HepG2 (cell line): ENCODE measurements around the gene RRP8. TPM values are rescaled to one million over a fixed set of nuclear protein-coding genes. Genes with fewer than 3 reads are reported as not detected.
A peak's percentile ranks its signal among the peaks of the same experiment; 100 is the strongest.

Experiments
- ATAC-seq: fragments of 200-7000 bp; cut with Tn5 transposase; 3 replicates; pipeline ENCODE4 v1.9.1; 2020; ENCODE audit warnings: mild to moderate bottlenecking, moderate library complexity
- BruUV-seq: library from RNA; stranded (reverse); fragments of 400-500 nt; replicated peaks from 2 replicates; lab custom pipeline; 2021; lab: Mats Ljungman, UMichigan
- CTCF ChIA-PET: fragments of 300-600 bp; formaldehyde crosslinking; extraction: SDS; loops from one replicate; lab custom pipeline; 2021; ENCODE audit warnings: low total read pairs, inconsistent platforms, low intra/inter-chr PET ratio; lab: Yijun Ruan, JAX
- POLR2A ChIA-PET: fragments of 350-600 bp; sonication (Branson Sonifier 250); formaldehyde crosslinking; loops from one replicate; lab custom pipeline; 2020; ENCODE audit warnings: antibody characterized with exemption, inconsistent platforms; lab: Yijun Ruan, JAX
- DNase-seq: peaks from one replicate; pipeline ENCODE4 v3.0.0-alpha.2; 2015; ENCODE audit warnings: low spot score
- FAIRE-seq: peaks from 3 replicates; lab custom pipeline; 2011; peaks lifted over from hg19 to GRCh38; lab: Jason Lieb, UNC
- H2AFZ ChIP-seq: one replicate; pipeline ENCODE4 v1.6.1; 2011; ENCODE audit warnings: low read length, inconsistent platforms
- H3K27ac ChIP-seq: fragments of 300-600 bp; 3 replicates; pipeline ENCODE4 v1.8.0; 2011; ENCODE audit warnings: mixed run types, mild to moderate bottlenecking, mixed read lengths, low read length, inconsistent platforms; ENCODE audit not compliant: insufficient read depth; ENCODE audit errors: extremely low read length
- H3K27me3 ChIP-seq, 2 experiments: fragments of 200-600 bp in 1 of 2; 2 replicates in 1 of 2; 3 replicates in 1 of 2; pipeline versions ENCODE4 v1.6.0 to v1.8.0; 2011; ENCODE audit warnings: low read length in 2 of 2, mild to moderate bottlenecking in 2 of 2, moderate library complexity in 2 of 2, inconsistent platforms in 1 of 2; ENCODE audit not compliant: insufficient read depth in 2 of 2, control insufficient read depth in 1 of 2
- H3K36me3 ChIP-seq, 2 experiments: fragments of 200-600 bp in 1 of 2; replicated peaks in 1 of 2; 2 replicates in 1 of 2; 3 replicates in 1 of 2; pipeline versions ENCODE4 v1.5.1 to v1.8.0; 2011; ENCODE audit warnings: low read length in 2 of 2, inconsistent platforms in 1 of 2; ENCODE audit not compliant: insufficient read depth in 2 of 2, control insufficient read depth in 1 of 2
- H3K4me1 ChIP-seq: 2 replicates; pipeline ENCODE4 v1.5.1; 2012; ENCODE audit warnings: low read length, inconsistent platforms; ENCODE audit not compliant: insufficient read depth
- H3K4me2 ChIP-seq: 2 replicates; pipeline ENCODE4 v1.6.0; 2011; ENCODE audit warnings: low read depth, low read length, inconsistent platforms
- H3K4me3 ChIP-seq, 3 experiments: fragments of 200-600 bp in 1 of 3; sonication (generic), shearing (Covaris generic) in 1 of 3; replicated peaks in 1 of 3; 2 replicates each; pipeline ENCODE4 v1.5.1; 2011 to 2016; ENCODE audit warnings: low read length in 3 of 3, inconsistent platforms in 2 of 3, low read depth in 2 of 3, mild to moderate bottlenecking in 2 of 3, control low read depth in 1 of 3, mixed read lengths in 1 of 3; ENCODE audit not compliant: insufficient read depth in 1 of 3
- H3K79me2 ChIP-seq: one replicate; pipeline ENCODE4 v1.6.1; 2011; ENCODE audit warnings: low read length, inconsistent platforms; ENCODE audit not compliant: insufficient read depth
- H3K9ac ChIP-seq: 2 replicates; pipeline ENCODE4 v1.6.0; 2011; ENCODE audit warnings: mild to moderate bottlenecking, low read depth, low read length, inconsistent platforms; ENCODE audit not compliant: insufficient read depth
- H3K9me3 ChIP-seq: 2 replicates; pipeline ENCODE4 v1.5.1; 2012; ENCODE audit warnings: mild to moderate bottlenecking, low read length
- H4K20me1 ChIP-seq: 2 replicates; pipeline ENCODE4 v1.6.0; 2011; ENCODE audit warnings: inconsistent platforms, mild to moderate bottlenecking, low read length, moderate library complexity; ENCODE audit not compliant: insufficient read depth
- BHLHE40 ChIP-seq: IDR thresholded peaks from 2 replicates; pipeline ENCODE4 v1.6.1; 2011; ENCODE audit warnings: low read length, improper control_type of control experiment
- HNF4A ChIP-seq: sonication (generic); formaldehyde crosslinking; IDR thresholded peaks from 2 replicates; pipeline ENCODE4 v1.4.0; 2020; ENCODE audit warnings: missing genetic modification reagents
- IKZF4 ChIP-seq: sonication (generic); formaldehyde crosslinking; IDR thresholded peaks from 2 replicates; pipeline ENCODE4 v1.5.1; 2020; ENCODE audit warnings: borderline replicate concordance, mild to moderate bottlenecking, low read depth, missing genetic modification reagents; ENCODE audit errors: not compliant biosample characterization
- JDP2 ChIP-seq: sonication (generic); formaldehyde crosslinking; IDR thresholded peaks from 2 replicates; pipeline ENCODE4 v1.8.1; 2022; ENCODE audit warnings: missing genetic modification reagents, borderline replicate concordance
- KLF15 ChIP-seq: sonication (generic); formaldehyde crosslinking; IDR thresholded peaks from 2 replicates; pipeline ENCODE4 v1.8.1; 2023; ENCODE audit warnings: borderline replicate concordance, mild to moderate bottlenecking, inconsistent platforms, missing genetic modification reagents, mixed read lengths
- SIN3A ChIP-seq: IDR thresholded peaks from 2 replicates; pipeline ENCODE4 v1.6.1; 2011; ENCODE audit warnings: low read depth, mild to moderate bottlenecking, control low read depth, low read length, borderline replicate concordance
- SYNCRIP ChIP-seq: fragments of 200-400 bp; formaldehyde crosslinking; IDR thresholded peaks from 2 replicates; pipeline ENCODE4 v1.6.1; 2018; ENCODE audit warnings: mild to moderate bottlenecking, low read depth, low read length; ENCODE audit not compliant: insufficient read depth
- XRCC5 ChIP-seq: fragments of 200-400 bp; formaldehyde crosslinking; optimal IDR thresholded peaks from 2 replicates; pipeline ENCODE3; 2017; ENCODE audit warnings: mild to moderate bottlenecking, low read length
- ZFP1 ChIP-seq: IDR thresholded peaks from 2 replicates; pipeline ENCODE4 v1.6.1; 2016
- ZFP41 ChIP-seq: sonication (generic); formaldehyde crosslinking; IDR thresholded peaks from 2 replicates; pipeline ENCODE4 v1.4.0; 2020; ENCODE audit warnings: mild to moderate bottlenecking, missing genetic modification reagents, borderline replicate concordance
- ZNF3 ChIP-seq: IDR thresholded peaks from 2 replicates; pipeline ENCODE4 v1.7.0; 2017; ENCODE audit warnings: inconsistent platforms
- ZNF496 ChIP-seq: sonication (generic); formaldehyde crosslinking; IDR thresholded peaks from 2 replicates; pipeline ENCODE4 v1.8.1; 2023; ENCODE audit warnings: mild to moderate bottlenecking, moderate library complexity, missing genetic modification reagents; ENCODE audit not compliant: insufficient replicate concordance
- ZNF530 ChIP-seq: sonication (generic); formaldehyde crosslinking; IDR thresholded peaks from 2 replicates; pipeline ENCODE4 v1.5.0; 2020; ENCODE audit warnings: low read depth, mild to moderate bottlenecking, missing genetic modification reagents
- ZNF549 ChIP-seq: sonication (generic); formaldehyde crosslinking; IDR thresholded peaks from 2 replicates; pipeline ENCODE4 v1.5.0; 2020; ENCODE audit warnings: missing genetic modification reagents
- ZNF607 ChIP-seq: sonication (generic); formaldehyde crosslinking; IDR thresholded peaks from 2 replicates; pipeline ENCODE4 v1.5.1; 2020; ENCODE audit warnings: missing genetic modification reagents, mild to moderate bottlenecking, borderline replicate concordance
- WGBS: methylation state at CpG from one replicate; pipeline ENCODE4 v1.1.6; 2017; ENCODE audit warnings: low lambda C conversion rate; 5-methylcytosine and 5-hydroxymethylcytosine counted together
- in situ Hi-C: cut with HindIII; loops from 2 replicates; pipeline ENCODE4 v1.10.0; 2017; ENCODE audit warnings: low pct_unique_long_range_greater_than_20kb; ENCODE audit not compliant: extremely low pct_ligation_motif_present
- intact Hi-C: fragments of 100-400 bp; cut with micrococcal nuclease; formaldehyde crosslinking; loops from one replicate; pipeline ENCODE4 v1.10.0; 2022; ENCODE audit not compliant: unreplicated experiment
- polyA plus RNA-seq, 8 experiments: library from polyadenylated mRNA; depleted of rRNA in 3 of 8; stranded (reverse) in 7 of 8; unstranded in 1 of 8; fragments of >200 nt; fragmentation: Illumina TruSeq in 4 of 8; extraction: Trizol in 4 of 8; gene quantifications; 2 replicates each; pipeline versions ENCODE4 v1.2.1 to v1.2.3, GENCODE V29; 2011 to 2016; ENCODE audit warnings: low read depth in 4 of 8, missing spikeins in 1 of 8, mixed read lengths in 1 of 8; ENCODE audit not compliant: insufficient read depth in 1 of 8
- total RNA-seq, 5 experiments: library from RNA; depleted of rRNA; stranded (reverse); fragments of >200 nt; fragmentation: Illumina TruSeq; extraction: Trizol; gene quantifications; 2 replicates each; pipeline ENCODE4 v1.2.3, GENCODE V29; 2016; ENCODE audit warnings: low read depth in 1 of 5
- TF ChIP-seq, protein P1 (sequence below): sonication (generic); formaldehyde crosslinking; IDR thresholded peaks from 2 replicates; pipeline ENCODE4 v1.8.1; 2023; ENCODE audit warnings: mild to moderate bottlenecking, inconsistent platforms, moderate library complexity, missing genetic modification reagents, borderline replicate concordance

The RRP8 gene
- total and polyA plus RNA-seq, 2 of the 13 experiments (the other 11 are each of a cell fraction or from before 2014, with no cell fraction given), result 7.2 to 21.6 TPM

- Histone ChIP-seq H2AFZ (no peak overlapping the region), H3K27ac (no peak overlapping the region), H3K36me3 (no peaks in the 10 kb centered on the region), H3K4me2 (no peak overlapping the region), H3K79me2 (no peaks in the 10 kb centered on the region), H3K9me3 (no peaks in the 10 kb centered on the region), H3K4me3 (no peak overlapping the region), H3K9ac (no peak overlapping the region), H3K4me1 (peaks cover 38% of the 10 kb centered on the region), H4K20me1 (no peaks in the 10 kb centered on the region), H3K27me3 (peaks cover 3 to 62% of the 10 kb centered on the region in 2 experiments; a peak in 3 of 5 replicates)
- 36% methylated on average over 5 of the region's 36 CpGs for WGBS
- ChIA-PET CTCF (no interaction called here), POLR2A (no interaction called here)
- intact Hi-C loops, result no loop called here
- no peak for FAIRE-seq
- in situ Hi-C loops, result no loop called here
- TF ChIP-seq ZNF549 (CRISPR knock-in tag) (0 out of 2 replicates have a peak, but pooled peaks have one; percentile 75), ZFP1 (no peak), XRCC5 (no peak), ZNF607 (no peak), ZNF530 (CRISPR knock-in tag) (no peak), ZNF496 (no peak), SIN3A (no peak), KLF15 (CRISPR knock-in tag) (no peak), SYNCRIP (no peak), ZFP41 (CRISPR knock-in tag) (no peak), JDP2 (CRISPR knock-in tag) (no peak), IKZF4 (CRISPR knock-in tag) (no peak), HNF4A (CRISPR knock-in tag) (peak; percentile 55), ZNF3 (CRISPR knock-in tag) (no peak), BHLHE40 (peak; percentile 34; the same call in 1 of the 2 replicates)
- TF ChIP-seq, protein P1, sequence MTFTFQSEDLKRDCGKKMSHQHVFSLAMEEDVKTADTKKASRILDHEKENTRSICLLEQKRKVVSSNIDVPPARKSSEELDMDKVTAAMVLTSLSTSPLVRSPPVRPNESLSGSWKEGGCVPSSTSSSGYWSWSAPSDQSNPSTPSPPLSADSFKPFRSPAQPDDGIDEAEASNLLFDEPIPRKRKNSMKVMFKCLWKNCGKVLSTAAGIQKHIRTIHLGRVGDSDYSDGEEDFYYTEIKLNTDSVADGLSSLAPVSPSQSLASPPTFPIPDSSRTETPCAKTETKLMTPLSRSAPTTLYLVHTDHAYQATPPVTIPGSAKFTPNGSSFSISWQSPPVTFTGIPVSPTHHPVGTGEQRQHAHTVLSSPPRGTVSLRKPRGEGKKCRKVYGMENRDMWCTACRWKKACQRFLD, result no peak
- no TSS peak for BruUV-seq
- ATAC-seq, result peak; percentile 33
- DNase-seq, result no peak
These were observed 36.9 kb upstream of the RRP8 start for GRCh38 chr11:6640036-6640984.
